SK-N-SH treated with all-trans-retinoic acid at 6 μM for 48 hours (cell line): Measurements from ENCODE around the gene MACIR.

ENCODE experiments used
- ATAC-seq: fragments of 200-7000 bp; cut with Tn5 transposase; 3 replicates; pipeline ENCODE4 v1.9.1; 2020; ENCODE audit warnings: mild to moderate bottlenecking, moderate library complexity
- ARNTL ChIP-seq: fragments of 450-650 bp; formaldehyde crosslinking; IDR thresholded peaks from 2 replicates; pipeline ENCODE4 v1.5.0; 2020; ENCODE audit warnings: low read depth, mild to moderate bottlenecking, moderate library complexity, borderline replicate concordance
- BACH2 ChIP-seq: fragments of 250-450 bp; sonication (Bioruptor Pico); IDR thresholded peaks from 2 replicates; pipeline ENCODE4 v1.9.0; 2021; ENCODE audit warnings: mild to moderate bottlenecking, borderline replicate concordance
- CSDC2 ChIP-seq: fragments of 250-450 bp; sonication (Bioruptor Pico); IDR thresholded peaks from 2 replicates; pipeline ENCODE4 v1.5.0; 2020; ENCODE audit warnings: mild to moderate bottlenecking, moderate library complexity
- ESRRG ChIP-seq: fragments of 250-450 bp; sonication (Bioruptor Pico); IDR thresholded peaks from 2 replicates; pipeline ENCODE4 v1.6.1; 2021; ENCODE audit warnings: mild to moderate bottlenecking
- GLIS3 ChIP-seq: fragments of 250-450 bp; sonication (Bioruptor Pico); IDR thresholded peaks from 2 replicates; pipeline ENCODE4 v1.5.0; 2020; ENCODE audit warnings: mild to moderate bottlenecking, moderate library complexity
- ISL1 ChIP-seq: fragments of 250-450 bp; sonication (Bioruptor Pico); IDR thresholded peaks from 2 replicates; pipeline ENCODE4 v2.1.2; 2022; ENCODE audit warnings: mild to moderate bottlenecking, moderate library complexity
- OSR1 ChIP-seq: fragments of 250-450 bp; sonication (Bioruptor Pico); IDR thresholded peaks from 2 replicates; pipeline ENCODE4 v1.8.0; 2022; ENCODE audit warnings: moderate library complexity, mild to moderate bottlenecking, inconsistent platforms
- POU6F1 ChIP-seq: fragments of 250-450 bp; sonication (Bioruptor Pico); IDR thresholded peaks from 2 replicates; pipeline ENCODE4 v1.8.0; 2021; ENCODE audit warnings: low read depth, mild to moderate bottlenecking, moderate library complexity, borderline replicate concordance
- PPARA ChIP-seq: fragments of 250-450 bp; sonication (Bioruptor Pico); IDR thresholded peaks from 2 replicates; pipeline ENCODE4 v1.5.0; 2020; ENCODE audit warnings: mild to moderate bottlenecking, borderline replicate concordance
- RARB ChIP-seq: fragments of 250-450 bp; sonication (Bioruptor Pico); IDR thresholded peaks from 2 replicates; pipeline ENCODE4 v1.8.0; 2021; ENCODE audit warnings: mild to moderate bottlenecking, moderate library complexity
- SNAI2 ChIP-seq: fragments of 250-450 bp; sonication (Bioruptor Pico); IDR thresholded peaks from 2 replicates; pipeline ENCODE4 v1.5.0; 2020; ENCODE audit warnings: mild to moderate bottlenecking, moderate library complexity
- TCF4 ChIP-seq: fragments of 250-450 bp; sonication (Bioruptor Pico); IDR thresholded peaks from 2 replicates; pipeline ENCODE4 v1.8.0; 2021; ENCODE audit warnings: mild to moderate bottlenecking, moderate library complexity, borderline replicate concordance
- ZFP30 ChIP-seq: fragments of 450-650 bp; formaldehyde crosslinking; IDR thresholded peaks from 2 replicates; pipeline ENCODE4 v1.5.0; 2022; ENCODE audit warnings: mild to moderate bottlenecking, moderate library complexity
- ZNF565 ChIP-seq: fragments of 450-650 bp; formaldehyde crosslinking; conservative IDR thresholded peaks from 2 replicates; pipeline ENCODE4 v1.5.0; 2020; ENCODE audit warnings: low read depth, mild to moderate bottlenecking, moderate library complexity
- ZNF70 ChIP-seq: fragments of 450-650 bp; formaldehyde crosslinking; IDR thresholded peaks from 2 replicates; pipeline ENCODE4 v1.5.0; 2020; ENCODE audit warnings: mild to moderate bottlenecking, moderate library complexity
- ZNF8 ChIP-seq: fragments of 450-650 bp; formaldehyde crosslinking; IDR thresholded peaks from 2 replicates; pipeline ENCODE4 v1.5.0; 2020; ENCODE audit warnings: mild to moderate bottlenecking, moderate library complexity
- TF ChIP-seq, protein P1 (sequence below): fragments of 250-450 bp; sonication (Bioruptor Pico); IDR thresholded peaks from 2 replicates; pipeline ENCODE4 v1.5.1; 2020; ENCODE audit warnings: low read depth, mild to moderate bottlenecking, moderate library complexity
- TF ChIP-seq, protein P2 (sequence below): fragments of 250-450 bp; sonication (Bioruptor Pico); IDR thresholded peaks from 2 replicates; pipeline ENCODE4 v1.5.1; 2021; ENCODE audit warnings: mild to moderate bottlenecking, moderate library complexity
- TF ChIP-seq, protein P3 (sequence below): fragments of 250-450 bp; sonication (Bioruptor Pico); IDR thresholded peaks from 2 replicates; pipeline ENCODE4 v1.8.0; 2020; ENCODE audit warnings: mild to moderate bottlenecking, moderate library complexity, borderline replicate concordance
- TF ChIP-seq, protein P4 (sequence below): fragments of 250-450 bp; sonication (Bioruptor Pico); IDR thresholded peaks from 2 replicates; pipeline ENCODE4 v1.5.0; 2020; ENCODE audit warnings: mild to moderate bottlenecking, moderate library complexity

The MACIR gene

GRCh38 chr5:103234239-103234975 is 24.2 kb upstream of the MACIR start:
- TF ChIP-seq, protein P1, sequence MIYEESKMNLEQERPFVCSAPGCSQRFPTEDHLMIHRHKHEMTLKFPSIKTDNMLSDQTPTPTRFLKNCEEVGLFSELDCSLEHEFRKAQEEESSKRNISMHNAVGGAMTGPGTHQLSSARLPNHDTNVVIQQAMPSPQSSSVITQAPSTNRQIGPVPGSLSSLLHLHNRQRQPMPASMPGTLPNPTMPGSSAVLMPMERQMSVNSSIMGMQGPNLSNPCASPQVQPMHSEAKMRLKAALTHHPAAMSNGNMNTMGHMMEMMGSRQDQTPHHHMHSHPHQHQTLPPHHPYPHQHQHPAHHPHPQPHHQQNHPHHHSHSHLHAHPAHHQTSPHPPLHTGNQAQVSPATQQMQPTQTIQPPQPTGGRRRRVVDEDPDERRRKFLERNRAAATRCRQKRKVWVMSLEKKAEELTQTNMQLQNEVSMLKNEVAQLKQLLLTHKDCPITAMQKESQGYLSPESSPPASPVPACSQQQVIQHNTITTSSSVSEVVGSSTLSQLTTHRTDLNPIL (CRISPR knock-in tag): no peak
- TF ChIP-seq PPARA (CRISPR knock-in tag): no peak
- no peak; the same call in 2 of the 3 replicates for ATAC-seq

GRCh38 chr5:103235891-103236290 is 22.7 kb upstream of the MACIR start:
- TF ChIP-seq, protein P2, sequence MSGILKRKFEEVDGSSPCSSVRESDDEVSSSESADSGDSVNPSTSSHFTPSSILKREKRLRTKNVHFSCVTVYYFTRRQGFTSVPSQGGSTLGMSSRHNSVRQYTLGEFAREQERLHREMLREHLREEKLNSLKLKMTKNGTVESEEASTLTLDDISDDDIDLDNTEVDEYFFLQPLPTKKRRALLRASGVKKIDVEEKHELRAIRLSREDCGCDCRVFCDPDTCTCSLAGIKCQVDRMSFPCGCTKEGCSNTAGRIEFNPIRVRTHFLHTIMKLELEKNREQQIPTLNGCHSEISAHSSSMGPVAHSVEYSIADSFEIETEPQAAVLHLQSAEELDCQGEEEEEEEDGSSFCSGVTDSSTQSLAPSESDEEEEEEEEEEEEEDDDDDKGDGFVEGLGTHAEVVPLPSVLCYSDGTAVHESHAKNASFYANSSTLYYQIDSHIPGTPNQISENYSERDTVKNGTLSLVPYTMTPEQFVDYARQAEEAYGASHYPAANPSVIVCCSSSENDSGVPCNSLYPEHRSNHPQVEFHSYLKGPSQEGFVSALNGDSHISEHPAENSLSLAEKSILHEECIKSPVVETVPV (CRISPR knock-in tag): no peak
- no peak for TF ChIP-seq BACH2 (CRISPR knock-in tag)
- no peak for TF ChIP-seq ZNF565
- TF ChIP-seq, protein P3, sequence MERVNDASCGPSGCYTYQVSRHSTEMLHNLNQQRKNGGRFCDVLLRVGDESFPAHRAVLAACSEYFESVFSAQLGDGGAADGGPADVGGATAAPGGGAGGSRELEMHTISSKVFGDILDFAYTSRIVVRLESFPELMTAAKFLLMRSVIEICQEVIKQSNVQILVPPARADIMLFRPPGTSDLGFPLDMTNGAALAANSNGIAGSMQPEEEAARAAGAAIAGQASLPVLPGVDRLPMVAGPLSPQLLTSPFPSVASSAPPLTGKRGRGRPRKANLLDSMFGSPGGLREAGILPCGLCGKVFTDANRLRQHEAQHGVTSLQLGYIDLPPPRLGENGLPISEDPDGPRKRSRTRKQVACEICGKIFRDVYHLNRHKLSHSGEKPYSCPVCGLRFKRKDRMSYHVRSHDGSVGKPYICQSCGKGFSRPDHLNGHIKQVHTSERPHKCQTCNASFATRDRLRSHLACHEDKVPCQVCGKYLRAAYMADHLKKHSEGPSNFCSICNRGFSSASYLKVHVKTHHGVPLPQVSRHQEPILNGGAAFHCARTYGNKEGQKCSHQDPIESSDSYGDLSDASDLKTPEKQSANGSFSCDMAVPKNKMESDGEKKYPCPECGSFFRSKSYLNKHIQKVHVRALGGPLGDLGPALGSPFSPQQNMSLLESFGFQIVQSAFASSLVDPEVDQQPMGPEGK (CRISPR knock-in tag): no peak
- no peak for TF ChIP-seq ARNTL (CRISPR knock-in tag)
- no peak for TF ChIP-seq POU6F1 (CRISPR knock-in tag)
- no peak for TF ChIP-seq OSR1 (CRISPR knock-in tag)
- TF ChIP-seq GLIS3: no peak
- no peak for TF ChIP-seq TCF4 (CRISPR knock-in tag)
- no peak for TF ChIP-seq ISL1 (CRISPR knock-in tag)
- TF ChIP-seq ESRRG: no peak
- TF ChIP-seq ZNF70 (CRISPR knock-in tag): no peak
- TF ChIP-seq ZNF8: no peak
- TF ChIP-seq, protein P4, sequence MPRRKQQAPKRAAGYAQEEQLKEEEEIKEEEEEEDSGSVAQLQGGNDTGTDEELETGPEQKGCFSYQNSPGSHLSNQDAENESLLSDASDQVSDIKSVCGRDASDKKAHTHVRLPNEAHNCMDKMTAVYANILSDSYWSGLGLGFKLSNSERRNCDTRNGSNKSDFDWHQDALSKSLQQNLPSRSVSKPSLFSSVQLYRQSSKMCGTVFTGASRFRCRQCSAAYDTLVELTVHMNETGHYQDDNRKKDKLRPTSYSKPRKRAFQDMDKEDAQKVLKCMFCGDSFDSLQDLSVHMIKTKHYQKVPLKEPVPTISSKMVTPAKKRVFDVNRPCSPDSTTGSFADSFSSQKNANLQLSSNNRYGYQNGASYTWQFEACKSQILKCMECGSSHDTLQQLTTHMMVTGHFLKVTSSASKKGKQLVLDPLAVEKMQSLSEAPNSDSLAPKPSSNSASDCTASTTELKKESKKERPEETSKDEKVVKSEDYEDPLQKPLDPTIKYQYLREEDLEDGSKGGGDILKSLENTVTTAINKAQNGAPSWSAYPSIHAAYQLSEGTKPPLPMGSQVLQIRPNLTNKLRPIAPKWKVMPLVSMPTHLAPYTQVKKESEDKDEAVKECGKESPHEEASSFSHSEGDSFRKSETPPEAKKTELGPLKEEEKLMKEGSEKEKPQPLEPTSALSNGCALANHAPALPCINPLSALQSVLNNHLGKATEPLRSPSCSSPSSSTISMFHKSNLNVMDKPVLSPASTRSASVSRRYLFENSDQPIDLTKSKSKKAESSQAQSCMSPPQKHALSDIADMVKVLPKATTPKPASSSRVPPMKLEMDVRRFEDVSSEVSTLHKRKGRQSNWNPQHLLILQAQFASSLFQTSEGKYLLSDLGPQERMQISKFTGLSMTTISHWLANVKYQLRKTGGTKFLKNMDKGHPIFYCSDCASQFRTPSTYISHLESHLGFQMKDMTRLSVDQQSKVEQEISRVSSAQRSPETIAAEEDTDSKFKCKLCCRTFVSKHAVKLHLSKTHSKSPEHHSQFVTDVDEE (CRISPR knock-in tag): no peak
- no peak for TF ChIP-seq SNAI2 (CRISPR knock-in tag)
- TF ChIP-seq CSDC2: no peak
- TF ChIP-seq RARB (CRISPR knock-in tag): no peak
- TF ChIP-seq PPARA (CRISPR knock-in tag): no peak
- no peak for TF ChIP-seq ZFP30 (CRISPR knock-in tag)
- TF ChIP-seq, protein P1 (CRISPR knock-in tag): no peak
- no peak for ATAC-seq

- ATAC-seq: no peak
- TF ChIP-seq BACH2 (CRISPR knock-in tag) (no peak), ZNF565 (no peak)
Measured at GRCh38 chr5:103237778-103238177, 20.8 kb upstream of the MACIR start.
